ENCODE data around the gene ILRUN.
"Not testable (repeated sequence)": the region's sequence is repeated elsewhere in the genome, so short reads cannot be mapped to it uniquely, and the experiment has no call there.

ILRUN gene

DNA sequence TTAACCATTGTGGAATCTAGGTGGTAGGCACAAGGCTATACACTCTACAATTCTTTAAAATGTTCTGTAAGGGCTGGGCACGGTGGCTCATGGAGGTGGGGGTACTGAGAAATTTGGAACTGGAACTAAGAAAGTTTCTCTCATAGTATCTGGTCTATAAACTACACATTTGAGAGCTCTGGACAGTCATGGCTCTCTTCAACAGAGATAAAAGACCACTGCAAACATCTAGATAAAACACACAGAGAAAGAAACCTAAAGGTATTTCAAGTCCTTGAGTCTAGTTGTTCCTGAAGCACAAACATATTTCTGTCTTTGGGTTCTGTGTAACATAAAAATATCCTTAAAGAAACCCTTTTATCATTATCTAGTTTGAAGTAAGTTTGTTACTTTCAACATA, 35.2 kb downstream of the ILRUN start:
- H3K4me3 ChIP-seq (ENCODE audit: low read length), result no peak overlapping the region
- no peaks in the 10 kb centered on the region for H3K27me3 ChIP-seq (ENCODE audit: control insufficient read depth, low read length)
- H3F3A ChIP-seq (ENCODE audit: control insufficient read depth, insufficient read depth), result peaks cover 22% of the 10 kb centered on the region
- H3K9me3 ChIP-seq (ENCODE audit: control insufficient read depth, insufficient read depth, low read length), result no peaks in the 10 kb centered on the region
- H3K27ac ChIP-seq (ENCODE audit: low read depth, low read length), result peak overlapping the region; percentile 35
- H3K79me2 ChIP-seq (ENCODE audit: control insufficient read depth, low read length), result peaks cover 96% of the 10 kb centered on the region
- peaks cover 93% of the 10 kb centered on the region for H3K4me1 ChIP-seq (ENCODE audit: control insufficient read depth, low read length)
- H3K9me2 ChIP-seq (replicated peaks; ENCODE audit: control insufficient read depth, low read length), result no peaks in the 10 kb centered on the region
- H4K20me1 ChIP-seq (ENCODE audit: control insufficient read depth, insufficient read depth, low read depth, low read length), result no peaks in the 10 kb centered on the region
- TF ChIP-seq EZH2phosphoT487 (IDR thresholded peaks at IDR 0.05; ENCODE audit: borderline replicate concordance, low read length), result no peak
- TF ChIP-seq, protein P1, sequence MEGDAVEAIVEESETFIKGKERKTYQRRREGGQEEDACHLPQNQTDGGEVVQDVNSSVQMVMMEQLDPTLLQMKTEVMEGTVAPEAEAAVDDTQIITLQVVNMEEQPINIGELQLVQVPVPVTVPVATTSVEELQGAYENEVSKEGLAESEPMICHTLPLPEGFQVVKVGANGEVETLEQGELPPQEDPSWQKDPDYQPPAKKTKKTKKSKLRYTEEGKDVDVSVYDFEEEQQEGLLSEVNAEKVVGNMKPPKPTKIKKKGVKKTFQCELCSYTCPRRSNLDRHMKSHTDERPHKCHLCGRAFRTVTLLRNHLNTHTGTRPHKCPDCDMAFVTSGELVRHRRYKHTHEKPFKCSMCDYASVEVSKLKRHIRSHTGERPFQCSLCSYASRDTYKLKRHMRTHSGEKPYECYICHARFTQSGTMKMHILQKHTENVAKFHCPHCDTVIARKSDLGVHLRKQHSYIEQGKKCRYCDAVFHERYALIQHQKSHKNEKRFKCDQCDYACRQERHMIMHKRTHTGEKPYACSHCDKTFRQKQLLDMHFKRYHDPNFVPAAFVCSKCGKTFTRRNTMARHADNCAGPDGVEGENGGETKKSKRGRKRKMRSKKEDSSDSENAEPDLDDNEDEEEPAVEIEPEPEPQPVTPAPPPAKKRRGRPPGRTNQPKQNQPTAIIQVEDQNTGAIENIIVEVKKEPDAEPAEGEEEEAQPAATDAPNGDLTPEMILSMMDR (IDR thresholded peaks at IDR 0.05; ENCODE audit: low read depth, low read length, poor library complexity, severe bottlenecking), result no peak
- peaks cover 9% of the 10 kb centered on the region for H3K36me3 ChIP-seq (ENCODE audit: control insufficient read depth, low read length)
- no peak overlapping the region for H3K4me2 ChIP-seq (ENCODE audit: low read length)

DNA sequence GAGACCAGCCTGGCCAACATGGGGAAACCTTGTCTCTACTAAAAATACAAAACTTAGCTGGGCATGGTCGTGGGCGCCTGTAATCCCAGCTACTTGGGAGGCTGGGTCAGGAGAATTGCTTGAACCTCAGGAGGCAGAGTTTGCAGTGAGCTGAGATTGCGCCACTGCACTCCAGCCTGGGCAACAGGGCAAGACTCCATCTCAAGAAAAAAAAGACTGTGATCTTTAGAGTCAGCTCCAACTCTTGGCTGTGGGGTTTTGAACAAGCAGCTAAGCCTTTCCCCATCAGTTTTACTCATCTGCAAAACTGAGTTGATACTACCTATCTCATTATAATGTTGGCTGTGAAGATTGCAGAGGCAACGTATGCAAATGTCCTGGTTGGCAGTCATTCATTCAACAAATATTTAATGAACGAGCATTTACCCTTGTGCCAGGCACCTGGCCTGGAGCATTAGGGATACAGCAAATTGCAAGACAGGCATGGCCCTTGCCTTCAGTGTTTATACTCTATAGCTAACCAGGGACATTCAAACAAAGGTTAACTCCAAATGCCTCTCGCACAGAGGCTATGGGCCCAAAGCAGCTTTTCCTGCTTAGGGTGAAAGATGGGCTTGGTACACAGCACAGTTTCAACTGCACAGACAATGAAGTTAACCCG, 37.8 kb downstream of the ILRUN start:
- Histone ChIP-seq H3F3A (ENCODE audit: control insufficient read depth, insufficient read depth) (peaks cover 23% of the 10 kb centered on the region), H3K36me3 (ENCODE audit: control insufficient read depth, low read length) (peaks cover 18% of the 10 kb centered on the region), H3K27me3 (ENCODE audit: control insufficient read depth, low read length) (no peaks in the 10 kb centered on the region), H3K4me3 (ENCODE audit: low read length) (peak overlapping the region; percentile 37), H4K20me1 (ENCODE audit: control insufficient read depth, insufficient read depth, low read depth, low read length) (no peaks in the 10 kb centered on the region), H3K27ac (ENCODE audit: low read depth, low read length) (peak overlapping the region; percentile 91), H3K4me2 (ENCODE audit: low read length) (peak overlapping the region; percentile 85), H3K4me1 (ENCODE audit: control insufficient read depth, low read length) (peaks cover 86% of the 10 kb centered on the region), H3K9me3 (ENCODE audit: control insufficient read depth, insufficient read depth, low read length) (no peaks in the 10 kb centered on the region), H3K9me2 (replicated peaks; ENCODE audit: control insufficient read depth, low read length) (no peaks in the 10 kb centered on the region), H3K79me2 (ENCODE audit: control insufficient read depth, low read length) (peaks cover 96% of the 10 kb centered on the region)
- no peak for TF ChIP-seq EZH2phosphoT487 (IDR thresholded peaks at IDR 0.05; ENCODE audit: borderline replicate concordance, low read length)
- TF ChIP-seq, protein P1 (IDR thresholded peaks at IDR 0.05; ENCODE audit: low read depth, low read length, poor library complexity, severe bottlenecking), result no peak

DNA sequence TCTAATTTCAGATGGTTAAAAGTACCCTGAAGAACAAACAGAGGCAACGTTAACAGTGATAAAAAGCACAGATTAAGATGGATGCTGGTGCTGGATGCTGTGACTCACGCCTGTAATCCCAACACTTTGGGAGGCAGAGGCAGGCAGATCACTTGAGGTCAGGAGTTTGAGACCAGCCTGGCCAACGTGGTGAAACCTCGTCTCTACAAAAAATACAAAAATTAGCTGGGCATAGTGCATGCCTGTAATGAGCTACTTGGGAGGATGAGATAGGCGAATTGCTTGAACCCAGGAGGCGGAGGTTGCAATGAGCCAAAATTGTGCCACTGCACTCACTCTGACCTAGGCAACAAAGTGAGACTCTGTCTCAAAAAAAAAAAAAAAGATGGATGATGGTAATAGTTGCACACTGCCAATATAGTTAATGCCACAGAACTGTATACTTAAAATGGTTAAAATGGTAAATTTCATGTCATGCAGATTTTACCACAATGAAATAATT, 38.5 kb downstream of the ILRUN start:
- H3K4me1 ChIP-seq (ENCODE audit: control insufficient read depth, low read length), result peaks cover 81% of the 10 kb centered on the region
- H3K79me2 ChIP-seq (ENCODE audit: control insufficient read depth, low read length), result peaks cover 94% of the 10 kb centered on the region
- peak overlapping the region; percentile 91 for H3K27ac ChIP-seq (ENCODE audit: low read depth, low read length)
- H3F3A ChIP-seq (ENCODE audit: control insufficient read depth, insufficient read depth), result peaks cover 21% of the 10 kb centered on the region
- not testable (repeated sequence) for H3K9me3 ChIP-seq (ENCODE audit: control insufficient read depth, insufficient read depth, low read length); H3K9me2 ChIP-seq (replicated peaks; ENCODE audit: control insufficient read depth, low read length); H3K27me3 ChIP-seq (ENCODE audit: control insufficient read depth, low read length); H4K20me1 ChIP-seq (ENCODE audit: control insufficient read depth, insufficient read depth, low read depth, low read length)
- H3K4me3 ChIP-seq (ENCODE audit: low read length), result peak overlapping the region; percentile 70
- peaks cover 22% of the 10 kb centered on the region for H3K36me3 ChIP-seq (ENCODE audit: control insufficient read depth, low read length)
- peak overlapping the region; percentile 85 for H3K4me2 ChIP-seq (ENCODE audit: low read length)

DNA sequence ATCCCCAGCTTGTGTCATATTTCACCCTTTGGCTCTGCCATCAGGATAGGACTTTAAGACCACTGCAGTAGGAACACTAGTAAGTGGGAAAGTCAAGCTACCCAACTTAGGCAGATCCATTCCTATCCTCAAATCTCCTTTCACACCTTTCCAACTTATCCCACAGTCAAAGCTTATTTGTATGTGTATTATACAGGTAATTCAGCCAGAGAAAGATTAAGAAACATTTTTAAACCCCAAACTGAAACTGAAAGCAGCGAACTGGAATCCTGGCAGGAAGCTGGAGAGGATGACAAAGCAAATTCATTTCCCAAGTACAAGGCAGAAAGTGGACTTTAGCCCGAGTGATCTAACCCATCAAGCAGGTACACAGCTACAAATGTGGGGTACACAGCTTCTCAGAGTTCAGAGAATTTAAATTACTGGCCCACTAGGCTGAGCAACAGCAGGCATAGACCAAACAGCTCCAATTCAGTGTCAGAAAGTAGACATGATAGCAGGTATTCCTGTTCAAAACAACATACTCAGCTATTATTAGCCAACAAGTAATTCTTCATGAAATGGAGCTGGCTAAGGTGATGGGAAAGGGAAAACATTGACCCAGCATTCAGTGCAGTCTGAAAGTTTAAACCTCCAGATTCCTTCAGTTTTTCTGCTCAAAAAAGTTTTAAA, 39.1 kb downstream of the ILRUN start:
- H3K9me3 ChIP-seq (ENCODE audit: control insufficient read depth, insufficient read depth, low read length), result no peaks in the 10 kb centered on the region
- peaks cover 92% of the 10 kb centered on the region for H3K79me2 ChIP-seq (ENCODE audit: control insufficient read depth, low read length)
- no peaks in the 10 kb centered on the region for H3K27me3 ChIP-seq (ENCODE audit: control insufficient read depth, low read length)
- peaks cover 75% of the 10 kb centered on the region for H3K4me1 ChIP-seq (ENCODE audit: control insufficient read depth, low read length)
- TF ChIP-seq EZH2phosphoT487 (IDR thresholded peaks at IDR 0.05; ENCODE audit: borderline replicate concordance, low read length), result no peak
- TF ChIP-seq, protein P1 (IDR thresholded peaks at IDR 0.05; ENCODE audit: low read depth, low read length, poor library complexity, severe bottlenecking), result no peak
- H3K4me2 ChIP-seq (ENCODE audit: low read length), result peak overlapping the region; percentile 85
- H4K20me1 ChIP-seq (ENCODE audit: control insufficient read depth, insufficient read depth, low read depth, low read length), result no peaks in the 10 kb centered on the region
- H3K36me3 ChIP-seq (ENCODE audit: control insufficient read depth, low read length), result peaks cover 25% of the 10 kb centered on the region
- peaks cover 21% of the 10 kb centered on the region for H3F3A ChIP-seq (ENCODE audit: control insufficient read depth, insufficient read depth)
- peak overlapping the region; percentile 70 for H3K4me3 ChIP-seq (ENCODE audit: low read length)
- H3K27ac ChIP-seq (ENCODE audit: low read depth, low read length), result peak overlapping the region; percentile 91
- H3K9me2 ChIP-seq (replicated peaks; ENCODE audit: control insufficient read depth, low read length), result no peaks in the 10 kb centered on the region
